KMS-11 (cell line): ENCODE data around the gene HLA-DQB1.
A peak's percentile ranks its signal among the peaks of the same experiment; 100 is the strongest.

ENCODE experiments used
- H2AFZ ChIP-seq: fragments of 200-600 bp; sonication (generic); 2 replicates; pipeline ENCODE4 v1.6.1; 2016; ENCODE audit warnings: antibody characterized with exemption, mixed run types, low read depth
- H3K27ac ChIP-seq: fragments of 200-600 bp; sonication (generic); 2 replicates; pipeline ENCODE4 v1.6.1; 2016; ENCODE audit warnings: mild to moderate bottlenecking, mixed run types
- H3K27me3 ChIP-seq: fragments of 200-600 bp; sonication (generic); 2 replicates; pipeline ENCODE4 v1.6.1; 2017; ENCODE audit warnings: mild to moderate bottlenecking, low read depth, mixed run types, moderate library complexity; ENCODE audit not compliant: insufficient read depth
- H3K36me3 ChIP-seq: fragments of 200-600 bp; sonication (generic); 2 replicates; pipeline ENCODE4 v1.6.1; 2017; ENCODE audit warnings: mild to moderate bottlenecking, mixed run types; ENCODE audit not compliant: insufficient read depth
- H3K4me1 ChIP-seq: fragments of 200-600 bp; sonication (generic); 2 replicates; pipeline ENCODE4 v1.6.1; 2016; ENCODE audit warnings: mild to moderate bottlenecking, low read depth, mixed run types; ENCODE audit not compliant: poor library complexity, severe bottlenecking
- H3K4me2 ChIP-seq: fragments of 200-600 bp; sonication (generic); 2 replicates; pipeline ENCODE4 v1.7.0; 2016; ENCODE audit warnings: mild to moderate bottlenecking, mixed run types
- H3K4me3 ChIP-seq: fragments of 200-600 bp; sonication (generic); IDR thresholded peaks from 2 replicates; pipeline ENCODE4 v1.6.1; 2017; ENCODE audit warnings: low read depth, low read length, mixed read lengths; ENCODE audit not compliant: insufficient read depth
- H3K79me2 ChIP-seq: fragments of 200-600 bp; sonication (generic); 2 replicates; pipeline ENCODE4 v1.6.1; 2016; ENCODE audit warnings: low read depth, mixed run types; ENCODE audit not compliant: insufficient read depth
- H3K9ac ChIP-seq: fragments of 200-600 bp; sonication (generic); 2 replicates; pipeline ENCODE4 v1.6.1; 2016; ENCODE audit warnings: mild to moderate bottlenecking, mixed run types
- H4K20me1 ChIP-seq: fragments of 200-600 bp; sonication (generic); 2 replicates; pipeline ENCODE4 v1.6.1; 2016; ENCODE audit warnings: mild to moderate bottlenecking, mixed run types; ENCODE audit not compliant: insufficient read depth
- TF ChIP-seq, protein P1 (sequence below): fragments of 200-600 bp; sonication (generic); conservative IDR thresholded peaks from 2 replicates; pipeline ENCODE4 v1.6.1; 2017; ENCODE audit warnings: low read depth, mild to moderate bottlenecking, antibody characterized with exemption, low read length, moderate library complexity, mixed read lengths

HLA-DQB1 gene

DNA sequence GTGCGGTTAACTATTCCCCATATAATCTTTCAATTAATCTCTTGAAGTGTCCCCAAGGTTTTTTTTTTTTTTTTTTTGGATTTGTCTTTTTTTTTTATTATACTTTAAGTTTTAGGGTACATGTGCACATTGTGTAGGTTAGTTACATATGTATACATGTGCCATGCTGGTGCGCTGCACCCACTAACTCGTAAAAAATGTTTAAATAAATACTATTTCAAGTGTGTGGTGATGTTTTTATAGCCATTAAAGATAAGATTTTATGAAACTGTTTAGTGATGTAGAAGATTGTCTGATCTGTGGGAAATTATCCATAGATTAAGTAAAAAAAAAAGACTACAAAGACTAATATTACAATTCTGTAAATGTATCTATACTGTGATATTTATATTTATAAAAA lies 41.9 kb downstream of the HLA-DQB1 start:
- no peaks in the 10 kb centered on the region for H3K27me3 ChIP-seq
- peaks cover 46% of the 10 kb centered on the region for H3K4me1 ChIP-seq
- H3K4me3 ChIP-seq: no peak overlapping the region
- no peaks in the 10 kb centered on the region for H3K79me2 ChIP-seq
- no peaks in the 10 kb centered on the region for H3K36me3 ChIP-seq
- H2AFZ ChIP-seq: no peak overlapping the region
- no peak overlapping the region for H3K9ac ChIP-seq
- H3K4me2 ChIP-seq: no peak overlapping the region
- TF ChIP-seq, protein P1, sequence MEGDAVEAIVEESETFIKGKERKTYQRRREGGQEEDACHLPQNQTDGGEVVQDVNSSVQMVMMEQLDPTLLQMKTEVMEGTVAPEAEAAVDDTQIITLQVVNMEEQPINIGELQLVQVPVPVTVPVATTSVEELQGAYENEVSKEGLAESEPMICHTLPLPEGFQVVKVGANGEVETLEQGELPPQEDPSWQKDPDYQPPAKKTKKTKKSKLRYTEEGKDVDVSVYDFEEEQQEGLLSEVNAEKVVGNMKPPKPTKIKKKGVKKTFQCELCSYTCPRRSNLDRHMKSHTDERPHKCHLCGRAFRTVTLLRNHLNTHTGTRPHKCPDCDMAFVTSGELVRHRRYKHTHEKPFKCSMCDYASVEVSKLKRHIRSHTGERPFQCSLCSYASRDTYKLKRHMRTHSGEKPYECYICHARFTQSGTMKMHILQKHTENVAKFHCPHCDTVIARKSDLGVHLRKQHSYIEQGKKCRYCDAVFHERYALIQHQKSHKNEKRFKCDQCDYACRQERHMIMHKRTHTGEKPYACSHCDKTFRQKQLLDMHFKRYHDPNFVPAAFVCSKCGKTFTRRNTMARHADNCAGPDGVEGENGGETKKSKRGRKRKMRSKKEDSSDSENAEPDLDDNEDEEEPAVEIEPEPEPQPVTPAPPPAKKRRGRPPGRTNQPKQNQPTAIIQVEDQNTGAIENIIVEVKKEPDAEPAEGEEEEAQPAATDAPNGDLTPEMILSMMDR: no peak
- H4K20me1 ChIP-seq: no peaks in the 10 kb centered on the region
- no peak overlapping the region for H3K27ac ChIP-seq

DNA sequence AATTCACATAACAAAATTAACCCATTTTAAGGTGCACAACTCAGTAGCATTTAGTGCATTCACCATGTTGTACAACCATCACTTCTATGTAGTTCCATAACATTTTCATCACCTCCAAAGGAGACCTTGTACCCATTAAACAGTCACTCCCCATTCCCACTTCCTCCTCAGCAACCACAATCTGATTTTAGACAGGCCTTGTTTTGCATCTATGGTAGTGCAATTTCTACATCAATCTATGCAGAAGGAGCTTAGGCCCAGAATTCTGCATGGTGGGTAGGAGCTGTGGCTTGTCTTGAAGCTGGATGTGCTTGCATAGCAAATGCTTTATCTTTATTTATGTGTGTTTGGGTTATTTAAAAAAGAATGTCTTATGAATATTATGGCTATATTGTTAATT lies 42.8 kb downstream of the HLA-DQB1 start:
- peak overlapping the region; percentile 86 for H3K4me2 ChIP-seq
- H2AFZ ChIP-seq: no peak overlapping the region
- H3K4me3 ChIP-seq: no peak overlapping the region
- H3K36me3 ChIP-seq: no peaks in the 10 kb centered on the region
- H3K9ac ChIP-seq: no peak overlapping the region
- peaks cover 46% of the 10 kb centered on the region for H3K4me1 ChIP-seq
- H4K20me1 ChIP-seq: no peaks in the 10 kb centered on the region
- no peaks in the 10 kb centered on the region for H3K27me3 ChIP-seq
- H3K27ac ChIP-seq: peak overlapping the region; percentile 91
- no peaks in the 10 kb centered on the region for H3K79me2 ChIP-seq
- TF ChIP-seq, protein P1: no peak

DNA sequence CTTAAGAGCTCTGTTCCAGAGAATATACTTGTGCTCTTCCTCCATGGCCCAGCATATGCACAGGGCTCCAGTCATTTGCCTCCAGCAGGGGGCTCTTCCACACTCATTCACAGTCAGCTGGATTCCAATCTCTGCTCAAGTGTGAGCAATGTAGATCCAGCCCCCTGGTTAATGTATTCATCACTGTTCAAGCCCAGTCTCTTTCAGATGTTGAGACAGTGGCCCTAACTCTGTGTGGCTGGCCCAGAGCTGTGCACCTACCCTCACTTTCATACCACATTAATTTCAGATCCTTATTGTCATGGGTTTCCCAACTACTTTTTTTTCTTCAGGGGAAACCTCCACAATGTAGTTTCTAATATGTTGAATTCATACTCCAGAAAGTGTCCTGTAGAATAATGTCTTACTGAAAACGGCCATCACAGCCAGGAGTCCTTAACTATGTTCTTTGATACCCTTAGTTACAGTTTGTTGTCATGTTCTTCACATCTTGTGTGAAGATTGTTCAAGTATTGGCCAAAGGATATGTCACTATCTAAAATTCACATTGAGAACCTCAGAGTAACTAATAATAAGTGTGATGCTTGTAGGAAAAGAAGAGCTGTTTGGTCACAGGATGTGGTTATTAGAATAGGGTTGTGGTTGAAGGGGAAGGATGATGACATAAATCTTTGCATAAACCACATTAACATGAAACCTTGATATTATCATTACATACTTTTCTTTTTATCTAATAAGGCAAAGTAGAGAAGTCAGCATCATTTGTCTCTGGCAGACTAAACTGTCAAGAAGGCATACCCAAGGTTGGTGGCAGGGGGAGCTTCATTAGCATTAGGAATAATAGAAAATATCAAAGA lies 43.7 kb downstream of the HLA-DQB1 start:
- TF ChIP-seq, protein P1: peak; percentile 42; the same call in 1 of the 2 replicates
- H3K36me3 ChIP-seq: no peaks in the 10 kb centered on the region
- H3K4me2 ChIP-seq: peak overlapping the region; percentile 86
- no peaks in the 10 kb centered on the region for H3K27me3 ChIP-seq
- H3K79me2 ChIP-seq: no peaks in the 10 kb centered on the region
- H3K9ac ChIP-seq: peak overlapping the region; percentile 41
- H3K4me3 ChIP-seq: no peak overlapping the region
- H3K4me1 ChIP-seq: peaks cover 37% of the 10 kb centered on the region
- H2AFZ ChIP-seq: peak overlapping the region; percentile 12; the same call in 1 of the 2 replicates
- H4K20me1 ChIP-seq: no peaks in the 10 kb centered on the region
- H3K27ac ChIP-seq: peak overlapping the region; percentile 91

DNA sequence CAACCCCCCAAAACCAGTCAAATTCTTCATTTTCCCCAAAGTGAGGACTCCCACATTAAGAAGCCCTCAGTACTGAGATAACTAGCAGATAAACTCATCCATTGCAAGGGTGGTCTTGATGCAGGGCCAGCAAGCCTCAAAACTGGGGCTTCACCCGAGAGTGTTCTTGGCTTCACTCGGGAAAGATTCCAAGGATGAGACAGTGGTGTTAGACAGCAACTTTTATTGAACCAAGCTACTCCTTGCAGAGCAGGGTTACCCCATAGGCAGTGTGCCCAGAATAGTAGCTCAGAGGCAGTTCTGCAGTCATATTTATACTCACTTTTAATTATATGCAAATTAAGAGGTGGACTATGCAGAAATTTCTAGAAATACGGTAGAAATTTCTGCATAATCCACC lies 45.1 kb downstream of the HLA-DQB1 start:
- Histone ChIP-seq H3K4me1 (peaks cover 33% of the 10 kb centered on the region), H3K27ac (peak overlapping the region; percentile 91; the same call in 1 of the 2 replicates), H3K4me3 (no peak overlapping the region), H4K20me1 (no peaks in the 10 kb centered on the region), H3K36me3 (no peaks in the 10 kb centered on the region), H3K27me3 (no peaks in the 10 kb centered on the region), H2AFZ (no peak overlapping the region), H3K79me2 (no peaks in the 10 kb centered on the region), H3K4me2 (no peak overlapping the region), H3K9ac (no peak overlapping the region)
- TF ChIP-seq, protein P1: no peak
